GM21717 (cell line): ENCODE results near the gene ZNF213.

Experiments used
- ATAC-seq: cut with Tn5 transposase; IDR thresholded peaks from one replicate; pipeline ENCODE4 v1.9.1; 2021; ENCODE audit warnings: mild to moderate bottlenecking, moderate library complexity; ENCODE audit not compliant: unreplicated experiment

Gene ZNF213

DNA sequence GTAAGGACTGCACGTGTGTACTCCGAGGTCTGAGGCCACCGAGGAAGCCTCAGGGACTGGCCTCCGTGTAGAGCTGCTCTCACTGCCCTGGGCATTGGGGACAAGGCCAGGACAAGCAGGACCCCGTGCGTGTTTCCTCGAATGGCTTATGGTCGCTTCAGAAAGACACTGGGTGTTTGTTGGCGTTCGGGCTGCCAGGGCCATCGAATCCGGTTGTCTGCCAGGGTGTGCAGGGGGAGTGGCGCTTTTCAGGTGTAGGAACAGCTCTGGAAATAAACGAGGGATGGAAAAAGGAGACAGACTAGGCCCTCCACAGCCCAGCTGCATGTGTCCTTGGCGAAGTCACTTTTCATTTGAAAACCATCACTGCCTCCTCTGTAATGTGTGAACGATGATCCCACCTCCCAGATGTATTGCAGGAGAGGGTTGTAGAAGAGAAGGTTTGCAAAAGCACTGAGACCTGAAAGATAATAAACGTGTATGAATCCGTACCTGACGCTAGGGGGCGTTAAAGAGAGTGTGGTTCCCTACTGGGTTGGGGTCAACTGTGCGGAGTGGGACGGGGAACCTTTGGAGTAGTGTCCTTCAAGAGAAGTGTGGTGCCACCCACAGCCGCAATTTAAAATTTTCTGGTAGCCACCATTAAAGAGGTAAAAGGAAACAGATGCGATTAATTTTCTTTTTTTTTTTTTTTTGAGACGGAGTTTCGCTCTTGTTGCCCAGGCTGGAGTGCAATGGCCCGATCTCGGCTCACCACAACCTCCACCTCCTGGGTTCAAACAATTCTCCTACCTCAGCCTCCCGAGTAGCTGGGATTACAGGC lies 33.6 kb upstream of the ZNF213 start:
- ATAC-seq = no peak

DNA sequence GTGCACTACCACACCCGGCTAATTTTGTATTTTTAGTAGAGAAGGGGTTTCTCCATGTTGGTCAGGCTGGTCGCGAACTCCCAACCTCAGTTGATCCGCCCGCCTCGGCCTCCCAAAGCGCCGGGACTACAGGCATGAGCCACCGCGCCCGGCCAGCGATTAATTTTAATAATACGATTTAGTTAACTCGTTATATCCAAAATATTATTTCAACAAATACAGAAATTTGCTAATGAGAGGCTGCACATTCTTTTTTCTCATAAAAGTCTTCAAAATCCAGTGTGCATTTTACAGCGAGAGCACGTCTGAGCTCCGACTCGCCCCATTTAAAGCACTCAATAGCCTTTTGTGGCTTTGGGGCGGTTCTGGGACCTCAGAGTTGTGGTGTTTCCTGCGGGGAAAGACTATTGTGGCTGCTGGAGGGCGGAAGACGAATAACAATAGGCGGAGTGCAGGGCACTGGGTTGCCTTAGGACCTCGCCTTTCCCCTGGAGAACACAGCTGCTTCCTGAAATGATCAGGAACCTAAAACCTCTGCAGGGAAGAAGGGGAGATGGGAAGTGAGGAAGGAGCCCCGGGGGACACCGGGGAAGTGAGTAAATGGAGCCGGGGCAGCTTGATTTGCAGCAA lies 32.9 kb upstream of the ZNF213 start:
- ATAC-seq = no peak

DNA sequence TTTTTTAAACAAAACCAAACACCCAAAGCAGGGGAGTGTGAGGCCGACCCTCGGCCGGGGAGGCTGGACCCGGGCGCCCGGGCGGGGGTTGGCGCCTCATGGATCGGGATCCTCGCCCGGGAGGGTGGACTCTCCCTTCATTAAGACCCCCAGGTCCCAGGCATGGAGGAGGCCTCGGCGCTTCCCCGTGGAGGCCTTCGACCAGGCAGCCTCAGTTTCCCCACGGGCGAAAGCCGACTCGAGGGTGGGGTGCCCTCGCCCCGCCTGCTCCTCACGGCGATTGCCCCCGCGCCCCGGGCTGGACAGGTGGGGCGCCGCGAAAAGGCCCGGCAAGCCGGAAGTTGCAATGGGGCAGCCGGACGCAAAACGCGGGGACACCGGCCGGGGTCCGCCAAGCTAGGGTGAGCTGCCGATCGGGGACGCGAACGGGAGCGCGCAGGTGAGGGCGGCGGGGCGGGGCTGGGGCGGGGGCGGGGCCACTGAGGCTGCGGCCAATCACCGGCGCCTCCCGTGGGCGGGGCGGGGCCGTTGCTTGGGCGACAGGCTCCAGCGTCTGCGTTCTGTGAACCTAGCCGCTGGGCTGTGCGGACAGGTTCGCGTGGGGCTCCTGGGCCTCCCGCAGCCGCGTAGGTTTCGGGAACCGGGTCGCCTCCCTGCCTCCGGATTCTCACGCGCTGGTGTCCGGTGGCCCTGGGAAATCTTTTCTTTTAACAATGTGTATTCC lies 28.5 kb upstream of the ZNF213 start:
- peak; percentile 60 for ATAC-seq

DNA sequence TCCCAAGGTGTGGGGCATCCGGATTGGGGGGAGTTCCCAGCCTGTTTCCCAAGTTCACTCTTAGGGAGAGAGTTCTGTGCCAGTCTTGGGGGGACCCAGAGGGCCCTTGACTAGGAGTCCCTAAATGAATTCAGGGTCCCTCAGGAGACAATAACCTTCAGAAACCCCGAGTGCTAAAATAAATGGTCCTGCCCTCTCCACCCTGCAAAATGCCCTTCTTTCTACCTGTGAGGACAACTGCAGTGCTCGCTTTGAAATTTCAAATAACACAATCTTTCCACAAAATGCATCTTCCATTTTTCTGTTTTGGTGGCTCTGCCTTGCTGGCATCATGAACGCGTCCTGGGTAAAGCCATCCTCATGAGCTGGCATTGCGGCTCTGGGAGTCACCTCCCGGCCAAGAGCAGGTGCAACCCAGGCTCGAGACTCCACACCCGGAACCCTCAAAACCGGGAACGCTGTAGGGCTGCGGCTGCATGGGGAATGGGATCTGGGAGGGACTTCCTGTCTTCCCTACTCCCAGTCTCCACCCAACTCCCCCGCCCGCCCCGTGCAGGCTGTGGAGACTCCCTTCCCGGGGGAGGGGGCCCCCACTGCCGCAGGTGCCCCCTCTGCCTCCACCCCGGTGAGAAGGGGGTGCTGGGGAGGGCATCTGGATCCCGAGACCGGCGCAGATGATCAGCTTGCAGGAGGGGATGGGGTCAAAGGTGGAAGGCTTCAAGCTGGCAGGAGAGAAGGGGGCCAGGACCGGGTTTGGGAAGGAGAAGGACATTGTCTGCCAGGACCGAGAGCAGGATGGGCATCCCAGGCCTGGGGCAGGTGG lies 22.6 kb upstream of the ZNF213 start, which contains the start of gene ZNF205:
Gene ZNF205, plus strand, starts transcription at position 529 of the 823 bp plus-strand sequence. CDS start 845 bp downstream, outside the sequence.
- ATAC-seq = no peak

DNA sequence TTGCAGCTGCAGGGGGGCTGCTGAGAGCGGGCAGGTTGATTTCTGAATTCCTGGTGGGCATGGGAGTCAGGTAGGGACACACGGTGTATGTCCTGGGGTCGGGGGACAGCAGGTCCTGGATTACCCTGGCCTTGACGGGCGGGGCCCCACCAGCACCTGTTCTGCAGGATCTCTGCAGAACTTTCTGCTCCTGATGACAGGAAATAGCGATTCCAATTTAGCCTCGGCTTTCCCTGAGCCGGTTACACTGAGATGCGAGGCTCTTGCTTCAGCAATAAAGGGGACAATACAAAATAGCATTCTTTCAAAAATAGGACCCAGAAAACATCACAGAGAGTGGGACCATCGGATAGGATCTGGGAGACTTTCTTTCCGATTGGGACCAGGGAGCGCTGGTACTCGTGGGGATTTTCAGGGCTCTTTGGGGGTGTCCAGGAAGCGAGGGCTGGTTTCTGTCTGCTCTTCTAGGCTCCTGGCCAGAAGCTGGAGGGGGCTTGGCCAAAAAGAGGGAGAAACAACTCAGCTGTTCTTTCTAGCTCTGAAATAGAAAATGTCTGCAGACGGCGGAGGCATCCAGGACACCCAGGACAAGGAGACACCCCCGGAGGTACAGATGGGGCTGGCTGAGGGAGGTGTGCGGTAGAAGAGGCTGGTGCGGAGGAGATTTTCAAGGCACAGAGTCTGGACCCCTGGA lies 21.8 kb upstream of the ZNF213 start:
- no peak for ATAC-seq

DNA sequence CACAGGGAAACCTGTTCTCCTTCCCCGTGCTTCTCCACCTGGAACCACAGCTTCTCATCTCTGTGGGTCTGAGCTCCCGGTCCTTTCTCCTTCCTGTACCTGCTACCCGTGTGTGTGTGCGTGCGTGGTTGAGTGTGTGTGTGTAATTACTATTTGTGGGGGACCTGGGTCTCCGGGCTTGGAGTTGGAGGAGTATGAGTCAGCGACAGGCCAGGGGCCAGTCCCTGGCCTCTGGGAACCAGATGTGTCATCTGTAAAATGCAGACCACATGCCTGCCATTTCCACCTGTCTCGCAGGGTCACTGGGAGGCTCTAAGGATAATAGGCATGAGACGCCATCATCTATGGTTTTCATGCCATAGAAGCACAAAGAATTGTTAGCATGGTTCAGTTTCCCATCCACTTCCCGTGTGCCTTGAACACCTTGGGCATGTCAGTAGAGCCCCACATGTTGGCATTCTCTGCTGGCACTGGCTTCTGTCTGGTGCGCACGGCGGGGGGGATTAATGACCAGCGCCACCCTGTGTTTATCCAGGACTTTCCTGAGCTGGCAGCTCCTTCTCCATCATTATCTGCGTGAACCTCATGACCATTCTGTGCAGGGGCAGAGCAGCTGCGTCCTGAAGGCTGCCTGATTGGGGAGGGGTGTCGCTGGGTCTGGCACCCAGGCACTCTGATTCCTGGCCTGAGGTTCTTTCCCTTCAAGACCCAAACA lies 20.9 kb upstream of the ZNF213 start:
- no peak for ATAC-seq

DNA sequence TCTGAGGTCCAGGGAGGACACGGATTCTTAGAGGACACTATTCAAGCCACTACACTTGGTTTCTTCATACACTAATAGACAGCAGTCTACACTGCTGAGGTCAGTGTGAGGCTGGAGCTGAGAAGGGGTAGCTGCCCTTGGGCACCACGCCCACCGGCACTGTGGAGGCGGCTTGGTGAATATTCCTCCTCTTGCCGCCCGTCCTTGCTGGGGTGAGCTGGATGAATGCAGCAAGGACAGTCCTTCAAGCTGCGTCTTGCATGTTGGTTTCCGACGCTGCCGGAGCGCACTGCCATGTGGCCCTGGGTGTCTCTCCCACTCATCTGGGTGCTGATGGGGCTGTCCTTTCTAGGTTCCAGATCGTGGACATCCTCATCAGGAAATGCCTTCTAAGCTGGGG lies 19.8 kb upstream of the ZNF213 start:
- no peak for ATAC-seq

DNA sequence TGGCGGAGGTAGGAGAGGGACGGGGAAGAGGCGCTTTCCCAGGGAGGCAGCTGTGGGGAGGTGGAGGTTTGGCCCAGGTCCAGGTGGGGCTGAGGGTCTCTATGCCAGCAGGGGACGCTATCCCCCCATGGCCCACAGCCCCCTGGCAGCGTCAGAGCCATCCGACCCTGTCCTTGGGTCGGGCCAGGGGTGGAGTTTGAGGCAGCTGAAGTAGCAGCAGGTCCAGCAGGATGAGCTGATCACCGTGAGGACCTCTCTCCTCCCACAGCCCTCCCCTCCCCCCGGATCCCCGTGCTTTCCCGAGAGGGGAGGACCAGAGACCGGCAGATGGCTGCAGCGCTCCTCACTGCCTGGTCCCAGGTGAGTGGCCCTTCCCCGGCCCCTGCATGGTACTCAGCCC lies 19.3 kb upstream of the ZNF213 start:
- no peak for ATAC-seq

DNA sequence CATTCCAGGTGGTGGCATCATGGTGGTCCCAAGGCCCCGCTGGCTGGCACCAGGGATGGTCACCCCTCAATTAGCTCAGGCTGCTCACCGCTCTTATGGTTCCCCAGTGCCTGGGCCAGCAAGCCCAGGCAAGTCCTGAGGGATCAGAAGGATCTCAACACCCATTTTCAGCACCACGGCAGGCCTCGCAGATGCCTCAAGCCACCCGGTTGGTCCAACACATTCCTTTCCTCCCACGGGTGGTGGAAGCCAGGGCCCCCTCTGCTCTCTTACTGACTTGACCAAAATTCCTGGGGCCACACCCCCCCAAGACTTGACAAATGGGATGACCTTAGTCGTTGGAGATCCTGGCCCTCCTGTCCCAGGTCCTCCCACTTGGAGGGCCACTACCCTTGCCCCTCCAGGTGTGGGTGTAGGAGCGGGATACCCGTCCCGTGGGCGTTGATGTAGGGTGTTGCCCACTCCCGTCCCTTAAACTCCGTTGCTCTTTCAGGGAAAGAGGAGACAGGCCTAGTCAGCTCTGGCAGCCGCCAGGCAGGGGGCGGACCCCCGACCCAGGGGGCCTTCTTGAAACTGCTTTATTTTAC lies 16.5 kb upstream of the ZNF213 start:
- no peak for ATAC-seq

DNA sequence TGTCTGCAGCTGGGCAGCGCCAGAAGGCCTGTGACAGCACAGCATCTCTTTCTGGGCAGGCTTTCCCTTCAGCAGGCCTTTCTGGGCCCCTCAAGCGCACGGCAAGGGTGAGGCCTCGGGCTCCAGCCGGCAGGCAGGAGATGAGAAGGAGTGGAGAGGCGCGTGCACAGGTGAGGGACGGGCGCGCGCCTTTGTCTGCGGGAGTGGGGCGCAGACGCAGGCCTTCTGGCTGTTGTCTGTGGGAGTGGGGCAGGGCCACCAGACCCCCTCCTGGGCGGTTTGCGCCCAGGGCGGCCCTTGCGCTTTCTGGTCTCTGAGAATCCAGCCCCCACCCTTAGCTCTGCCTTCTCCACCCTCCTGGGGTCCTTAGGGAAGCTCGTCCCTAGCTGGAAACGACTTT lies 16.0 kb upstream of the ZNF213 start:
- no peak for ATAC-seq

DNA sequence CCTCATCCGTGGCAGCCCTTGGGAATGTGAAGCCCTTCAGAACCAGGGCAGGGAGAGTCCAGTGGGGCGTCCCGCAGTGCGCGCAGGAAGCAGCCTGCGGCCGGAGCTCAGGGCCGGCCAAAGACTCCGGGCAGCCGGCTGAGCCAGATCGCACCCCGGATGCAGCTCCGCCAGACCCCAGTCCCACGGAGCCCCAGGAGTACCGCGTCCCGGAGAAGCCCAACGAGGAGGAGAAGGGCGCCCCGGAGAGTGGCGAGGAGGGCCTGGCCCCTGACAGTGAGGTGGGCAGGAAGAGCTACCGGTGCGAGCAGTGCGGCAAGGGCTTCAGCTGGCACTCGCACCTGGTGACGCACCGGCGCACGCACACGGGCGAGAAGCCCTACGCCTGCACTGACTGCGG lies 15.5 kb upstream of the ZNF213 start:
- ATAC-seq = no peak

DNA sequence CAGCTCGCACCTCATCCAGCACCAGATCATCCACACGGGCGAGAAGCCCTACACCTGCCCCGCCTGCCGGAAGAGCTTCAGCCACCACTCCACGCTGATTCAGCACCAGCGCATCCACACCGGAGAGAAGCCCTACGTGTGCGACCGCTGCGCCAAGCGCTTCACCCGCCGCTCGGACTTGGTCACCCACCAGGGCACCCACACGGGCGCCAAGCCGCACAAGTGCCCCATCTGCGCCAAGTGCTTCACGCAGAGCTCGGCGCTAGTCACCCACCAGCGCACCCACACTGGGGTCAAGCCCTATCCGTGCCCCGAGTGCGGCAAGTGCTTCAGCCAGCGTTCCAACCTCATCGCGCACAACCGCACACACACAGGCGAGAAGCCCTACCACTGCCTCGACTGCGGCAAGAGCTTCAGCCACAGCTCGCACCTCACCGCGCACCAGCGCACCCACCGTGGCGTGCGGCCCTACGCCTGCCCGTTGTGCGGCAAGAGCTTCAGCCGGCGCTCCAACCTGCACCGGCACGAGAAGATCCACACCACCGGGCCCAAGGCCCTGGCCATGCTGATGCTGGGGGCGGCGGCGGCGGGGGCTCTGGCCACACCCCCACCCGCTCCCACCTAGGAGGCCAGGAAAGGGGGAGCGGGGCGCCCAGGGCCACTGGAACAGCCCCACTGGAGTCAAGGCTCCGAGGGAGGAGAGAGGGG lies 15.0 kb upstream of the ZNF213 start:
- ATAC-seq = no peak

DNA sequence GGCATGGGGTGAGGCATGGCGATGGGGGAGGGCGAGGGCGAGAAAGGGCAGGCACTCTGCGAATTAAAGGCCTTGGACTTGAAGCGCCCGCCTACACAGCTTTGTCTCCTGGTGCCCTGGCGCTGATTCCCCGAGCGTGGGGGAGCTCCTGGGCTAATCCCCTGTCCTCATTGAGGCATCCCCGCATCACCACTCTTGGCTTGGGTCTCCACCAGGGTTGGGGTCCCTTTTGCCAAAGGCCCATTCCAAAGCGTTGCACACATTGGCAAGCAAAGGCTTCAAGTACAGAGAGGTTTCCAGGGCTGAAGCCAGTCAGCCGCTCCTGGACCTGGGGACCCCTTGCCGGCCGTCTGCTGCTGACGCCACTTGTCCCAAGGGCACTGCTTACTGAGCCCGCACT lies 14.4 kb upstream of the ZNF213 start:
- no peak for ATAC-seq

DNA sequence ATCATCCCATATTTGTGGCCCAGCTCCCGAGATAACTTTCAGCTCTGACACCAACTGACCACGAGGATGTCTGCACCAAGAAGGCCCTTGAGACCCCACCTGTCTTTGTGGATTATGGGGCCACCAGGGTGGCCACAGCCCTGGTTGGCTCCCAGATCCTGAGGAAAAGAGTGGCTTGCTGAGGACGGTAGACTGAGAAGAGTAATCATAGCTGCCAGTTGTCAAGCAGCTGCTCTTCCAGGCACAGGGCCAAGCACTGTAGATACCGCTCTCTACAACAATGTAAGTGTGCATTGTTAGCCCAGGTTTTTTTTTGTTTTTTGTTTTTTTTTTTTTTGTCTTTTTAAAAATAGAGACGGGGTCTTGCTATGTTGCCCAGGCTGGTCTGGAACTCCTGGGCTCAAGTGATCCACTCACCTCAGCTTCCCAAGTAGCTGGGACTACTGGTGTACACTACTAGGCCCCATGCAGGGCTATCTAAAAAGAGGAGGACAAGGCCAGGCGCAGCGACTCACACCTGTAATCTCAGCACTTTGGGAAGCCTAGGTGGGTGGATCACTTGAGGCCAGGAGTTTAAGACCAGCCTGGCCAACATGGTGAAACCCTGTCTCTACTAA lies 12.9 kb upstream of the ZNF213 start:
- no peak for ATAC-seq

DNA sequence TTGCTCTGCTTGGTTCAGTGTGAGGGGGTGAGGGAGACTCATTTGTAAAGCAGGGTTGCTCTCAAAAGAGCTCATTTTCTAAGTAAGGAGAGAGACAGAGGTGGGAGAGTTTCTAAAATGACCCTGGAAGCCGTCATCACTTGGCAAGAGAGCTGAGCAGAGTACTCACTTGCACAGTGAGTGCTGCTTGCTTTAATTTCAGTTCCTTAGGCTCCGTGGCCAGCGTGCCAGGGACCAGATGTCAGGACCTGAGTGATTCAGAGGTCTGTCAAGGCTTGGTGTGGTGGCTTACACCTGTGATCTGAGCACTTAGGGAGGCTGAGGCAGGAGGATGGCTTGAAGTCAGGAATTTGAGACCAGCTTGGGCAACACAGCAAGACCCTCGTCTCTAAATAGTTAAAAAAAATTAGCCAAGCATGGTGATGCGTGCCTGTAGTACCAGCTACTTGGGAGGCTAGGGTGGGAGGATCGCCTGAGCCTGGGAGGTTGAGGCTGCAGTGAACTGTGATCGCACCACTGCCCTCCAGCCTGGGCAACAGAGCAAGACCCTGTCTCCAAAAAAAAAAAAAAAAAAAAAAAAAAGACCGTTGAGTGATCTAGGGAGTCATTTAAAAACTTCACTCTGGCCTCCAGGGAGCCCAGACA lies 11.8 kb upstream of the ZNF213 start:
- no peak for ATAC-seq

DNA sequence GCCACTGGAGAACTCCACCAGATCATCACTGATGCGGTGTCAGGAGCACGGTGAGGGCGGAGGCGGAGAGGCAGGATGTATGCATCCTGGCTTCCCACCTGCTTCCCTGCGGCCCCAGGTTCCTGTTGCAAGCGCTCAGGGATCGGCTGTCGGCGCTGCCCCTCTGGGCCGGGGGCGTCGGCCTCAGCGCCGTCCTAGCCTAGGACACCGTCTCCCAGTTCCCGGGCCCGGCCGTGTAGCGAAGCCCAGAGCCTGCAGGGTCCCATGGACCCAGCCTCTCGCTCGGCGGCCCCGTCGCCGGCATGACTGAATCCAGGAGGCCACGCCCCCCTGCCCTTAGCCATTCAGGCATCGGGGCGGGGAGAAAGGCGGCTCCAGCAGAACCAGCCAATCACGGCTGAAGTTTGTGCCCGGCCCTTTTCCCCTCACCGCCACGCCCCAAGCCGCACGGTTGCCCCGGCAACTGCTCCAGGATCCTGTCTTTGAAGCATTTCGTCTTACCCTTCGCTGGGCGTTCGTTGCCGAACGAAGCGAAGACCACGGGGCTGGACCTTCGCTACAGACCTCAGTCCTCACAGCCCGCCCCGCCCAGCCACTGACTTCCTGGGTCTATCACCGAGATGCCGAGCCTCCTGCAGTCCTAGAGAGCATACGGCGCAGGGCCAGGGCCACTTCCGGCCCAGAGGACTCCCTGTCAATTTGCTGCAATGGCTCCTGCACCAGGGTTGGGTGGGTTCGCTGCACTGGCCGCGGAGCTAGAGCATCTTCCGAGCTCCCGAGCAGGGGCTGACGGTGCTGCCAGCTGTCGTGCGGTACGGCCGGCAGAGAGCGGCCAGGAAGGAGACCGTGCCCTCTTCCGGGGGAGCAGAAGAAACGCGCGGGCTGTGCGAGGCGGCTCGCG lies 10.6 kb upstream of the ZNF213 start:
- peak; percentile 70 for ATAC-seq

DNA sequence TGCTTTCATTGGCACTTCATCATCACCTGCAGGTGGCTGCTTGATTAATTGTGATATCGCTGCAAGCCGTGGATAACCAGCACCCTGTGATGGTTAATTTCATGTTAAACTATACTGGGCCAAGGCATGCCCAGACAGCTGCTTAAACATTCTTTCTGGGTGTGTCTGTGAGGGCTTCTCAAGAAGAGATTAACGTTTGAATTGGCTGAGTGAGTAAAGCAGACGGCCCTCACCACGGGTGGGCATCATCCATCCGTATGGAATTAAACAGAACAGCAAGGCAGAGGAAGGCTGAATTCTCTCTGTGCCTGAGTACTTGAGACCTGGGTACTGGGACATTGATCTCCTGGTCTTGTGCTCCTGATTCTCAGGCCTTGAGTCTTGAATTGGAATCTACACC lies 7.1 kb upstream of the ZNF213 start:
- ATAC-seq = no peak
